Neural progenitor cell (in vitro differentiated cells): ENCODE measurements around the gene APOBEC3H. TPM values are rescaled to one million over a fixed set of nuclear protein-coding genes. Genes with fewer than 3 reads are reported as not detected.

Experiments used
- DNase-seq: peaks from one replicate; pipeline ENCODE4 v3.0.0-alpha.2; 2016; ENCODE audit warnings: low spot score
- H2AFZ ChIP-seq: fragments of 200-600 bp; sonication (generic); replicated peaks from 2 replicates; pipeline ENCODE4 v1.6.1; 2016; ENCODE audit warnings: antibody characterized with exemption
- H3F3A ChIP-seq: fragments of 200-600 bp; sonication (generic); 2 replicates; pipeline ENCODE4 v1.6.1; 2016; ENCODE audit warnings: antibody characterized with exemption, low read depth
- H3K27ac ChIP-seq: fragments of 200-600 bp; sonication (generic); 2 replicates; pipeline ENCODE4 v1.5.1; 2016; ENCODE audit warnings: mild to moderate bottlenecking
- H3K27me3 ChIP-seq: fragments of 200-600 bp; sonication (generic); 2 replicates; pipeline ENCODE4 v1.6.1; 2016; ENCODE audit warnings: mild to moderate bottlenecking, moderate library complexity
- H3K36me3 ChIP-seq: fragments of 200-600 bp; sonication (generic); 2 replicates; pipeline ENCODE4 v1.5.1; 2016
- H3K4me1 ChIP-seq: fragments of 200-600 bp; sonication (generic); 2 replicates; pipeline ENCODE4 v1.6.1; 2016; ENCODE audit warnings: mixed run types
- H3K4me2 ChIP-seq: fragments of 200-600 bp; sonication (generic); 2 replicates; pipeline ENCODE4 v1.6.1; 2016
- H3K4me3 ChIP-seq: fragments of 200-600 bp; sonication (generic); 2 replicates; pipeline ENCODE4 v1.5.1; 2016
- H3K79me2 ChIP-seq: fragments of 200-600 bp; sonication (generic); 2 replicates; pipeline ENCODE4 v1.6.1; 2016; ENCODE audit warnings: low read depth
- H3K9ac ChIP-seq: fragments of 200-600 bp; sonication (generic); 2 replicates; pipeline ENCODE4 v1.6.1; 2016
- H3K9me3 ChIP-seq: fragments of 200-600 bp; sonication (generic); 2 replicates; pipeline ENCODE4 v1.5.1; 2016; ENCODE audit warnings: low read depth
- H4K20me1 ChIP-seq: fragments of 200-600 bp; sonication (generic); 2 replicates; pipeline ENCODE4 v1.6.1; 2016; ENCODE audit warnings: low read depth
- H3K27ac Mint-ChIP-seq: 3 replicates; pipeline ENCODE4 v1.8.0; 2021; ENCODE audit warnings: mixed read lengths
- H3K27me3 Mint-ChIP-seq: 2 replicates; pipeline ENCODE4 v1.8.0; 2022; ENCODE audit warnings: low read depth, mild to moderate bottlenecking, inconsistent platforms, moderate library complexity, mixed read lengths; ENCODE audit not compliant: insufficient read depth
- H3K36me3 Mint-ChIP-seq: 3 replicates; pipeline ENCODE4 v1.8.0; 2021; ENCODE audit warnings: mixed read lengths
- H3K4me1 Mint-ChIP-seq: 3 replicates; pipeline ENCODE4 v1.8.0; 2021; ENCODE audit warnings: mixed read lengths
- H3K4me3 Mint-ChIP-seq: 3 replicates; pipeline ENCODE4 v1.8.0; 2021; ENCODE audit warnings: mild to moderate bottlenecking, moderate library complexity, mixed read lengths
- H3K9me3 Mint-ChIP-seq: 3 replicates; pipeline ENCODE4 v1.8.0; 2020; ENCODE audit warnings: mixed read lengths
- EZH2 ChIP-seq: fragments of 200-600 bp; sonication (generic); IDR thresholded peaks from 2 replicates; pipeline ENCODE4 v1.6.1; 2017; ENCODE audit warnings: antibody characterized with exemption, mild to moderate bottlenecking, moderate library complexity
- EZH2phosphoT487 ChIP-seq: fragments of 200-600 bp; sonication (generic); IDR thresholded peaks from 2 replicates; pipeline ENCODE4 v1.6.1; 2017; ENCODE audit warnings: antibody characterized with exemption
- total RNA-seq: library from RNA; depleted of rRNA; stranded (reverse); fragments of >200 nt; gene quantifications from 2 replicates; pipeline ENCODE4 v1.2.3, GENCODE V29; 2015; ENCODE audit warnings: low replicate concordance
- TF ChIP-seq, protein P1 (sequence below): fragments of 200-600 bp; sonication (generic); IDR thresholded peaks from 2 replicates; pipeline ENCODE4 v1.5.1; 2017; ENCODE audit warnings: antibody characterized with exemption, mild to moderate bottlenecking

The APOBEC3H gene
- total RNA-seq, 1 donor from 2014 or later = 1.4 TPM

GRCh38 chr22:39120983-39121382 is 23.9 kb downstream of the APOBEC3H start:
- no peak overlapping the region for H3K4me3 ChIP-seq
- H3K4me2 ChIP-seq = no peak overlapping the region
- no peaks in the 10 kb centered on the region for H3K9me3 ChIP-seq
- no peak overlapping the region for H2AFZ ChIP-seq
- H3K79me2 ChIP-seq = no peaks in the 10 kb centered on the region
- no peak overlapping the region for H3K9ac ChIP-seq
- Mint-ChIP-seq H3K27ac (no peak overlapping the region), H3K4me1 (peaks cover 22% of the 10 kb centered on the region), H3K27me3 (peaks cover 13% of the 10 kb centered on the region), H3K4me3 (no peak overlapping the region), H3K9me3 (no peaks in the 10 kb centered on the region), H3K36me3 (no peaks in the 10 kb centered on the region)
- TF ChIP-seq, protein P1, sequence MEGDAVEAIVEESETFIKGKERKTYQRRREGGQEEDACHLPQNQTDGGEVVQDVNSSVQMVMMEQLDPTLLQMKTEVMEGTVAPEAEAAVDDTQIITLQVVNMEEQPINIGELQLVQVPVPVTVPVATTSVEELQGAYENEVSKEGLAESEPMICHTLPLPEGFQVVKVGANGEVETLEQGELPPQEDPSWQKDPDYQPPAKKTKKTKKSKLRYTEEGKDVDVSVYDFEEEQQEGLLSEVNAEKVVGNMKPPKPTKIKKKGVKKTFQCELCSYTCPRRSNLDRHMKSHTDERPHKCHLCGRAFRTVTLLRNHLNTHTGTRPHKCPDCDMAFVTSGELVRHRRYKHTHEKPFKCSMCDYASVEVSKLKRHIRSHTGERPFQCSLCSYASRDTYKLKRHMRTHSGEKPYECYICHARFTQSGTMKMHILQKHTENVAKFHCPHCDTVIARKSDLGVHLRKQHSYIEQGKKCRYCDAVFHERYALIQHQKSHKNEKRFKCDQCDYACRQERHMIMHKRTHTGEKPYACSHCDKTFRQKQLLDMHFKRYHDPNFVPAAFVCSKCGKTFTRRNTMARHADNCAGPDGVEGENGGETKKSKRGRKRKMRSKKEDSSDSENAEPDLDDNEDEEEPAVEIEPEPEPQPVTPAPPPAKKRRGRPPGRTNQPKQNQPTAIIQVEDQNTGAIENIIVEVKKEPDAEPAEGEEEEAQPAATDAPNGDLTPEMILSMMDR = no peak
- TF ChIP-seq EZH2phosphoT487 = no peak
- no peaks in the 10 kb centered on the region for H3K36me3 ChIP-seq
- no peak for DNase-seq
- peaks cover 3% of the 10 kb centered on the region for H3F3A ChIP-seq
- H4K20me1 ChIP-seq = no peaks in the 10 kb centered on the region
- peaks cover 3% of the 10 kb centered on the region for H3K27me3 ChIP-seq
- no peak overlapping the region for H3K27ac ChIP-seq
- H3K4me1 ChIP-seq = peaks cover 6% of the 10 kb centered on the region

- Mint-ChIP-seq H3K27me3 (peaks cover 11% of the 10 kb centered on the region), H3K27ac (no peak overlapping the region), H3K4me1 (peaks cover 17% of the 10 kb centered on the region), H3K9me3 (no peaks in the 10 kb centered on the region), H3K4me3 (peak overlapping the region; percentile 15), H3K36me3 (no peaks in the 10 kb centered on the region)
- Histone ChIP-seq H3K4me1 (peaks cover 5% of the 10 kb centered on the region), H2AFZ (no peak overlapping the region), H3K4me3 (no peak overlapping the region), H3K79me2 (no peaks in the 10 kb centered on the region), H4K20me1 (no peaks in the 10 kb centered on the region), H3F3A (no peaks in the 10 kb centered on the region), H3K36me3 (no peaks in the 10 kb centered on the region), H3K9me3 (no peaks in the 10 kb centered on the region), H3K27me3 (no peaks in the 10 kb centered on the region), H3K27ac (no peak overlapping the region), H3K9ac (no peak overlapping the region), H3K4me2 (no peak overlapping the region)
- no peak for DNase-seq
- TF ChIP-seq, protein P1 = no peak
- TF ChIP-seq EZH2 = no peak
- TF ChIP-seq EZH2phosphoT487 = no peak
These were observed 25.9 kb downstream of the APOBEC3H start for GRCh38 chr22:39122772-39123470.

- Histone ChIP-seq H3K4me3 (no peak overlapping the region), H3K79me2 (no peaks in the 10 kb centered on the region), H3K9ac (no peak overlapping the region), H3K9me3 (no peaks in the 10 kb centered on the region), H3K4me2 (peak overlapping the region; percentile 67), H3K27me3 (no peaks in the 10 kb centered on the region), H2AFZ (peak overlapping the region; percentile 70), H3F3A (no peaks in the 10 kb centered on the region), H3K27ac (no peak overlapping the region), H4K20me1 (no peaks in the 10 kb centered on the region), H3K4me1 (peaks cover 5% of the 10 kb centered on the region), H3K36me3 (no peaks in the 10 kb centered on the region)
- Mint-ChIP-seq H3K4me3 (peak overlapping the region; percentile 63), H3K27ac (peak overlapping the region; percentile 79), H3K9me3 (peaks cover 5% of the 10 kb centered on the region), H3K36me3 (no peaks in the 10 kb centered on the region), H3K4me1 (peaks cover 20% of the 10 kb centered on the region), H3K27me3 (peaks cover 8% of the 10 kb centered on the region)
- peak; percentile 74 for DNase-seq
- TF ChIP-seq EZH2 = no peak
- TF ChIP-seq, protein P1 = no peak
- no peak for TF ChIP-seq EZH2phosphoT487
These were observed 26.9 kb downstream of the APOBEC3H start for GRCh38 chr22:39123751-39124581.
